HCT116 (cell line): ENCODE measurements around the gene CDH13. TPM values are rescaled to one million over a fixed set of nuclear protein-coding genes. Genes with fewer than 3 reads are reported as not detected.

Source experiments
- ATAC-seq: fragments of 200-7000 bp; cut with Tn5 transposase; 2 replicates; pipeline ENCODE4 v1.9.1; 2020; ENCODE audit warnings: mild to moderate bottlenecking, moderate library complexity
- BruUV-seq: library from RNA; stranded (reverse); fragments of 400-500 nt; replicated peaks from 2 replicates; lab custom pipeline; 2021; lab: Mats Ljungman, UMichigan
- CTCF ChIA-PET: fragments of 300-600 bp; sonication (Branson Sonifier 250); formaldehyde crosslinking; loops from one replicate; lab custom pipeline; 2021; ENCODE audit warnings: antibody characterized with exemption; lab: Charles Lee
- POLR2A ChIA-PET: fragments of 300-600, 350-600 bp; sonication (Branson Sonifier 250); formaldehyde crosslinking; loops from one replicate; lab custom pipeline; 2021; ENCODE audit warnings: antibody characterized with exemption; lab: Charles Lee
- RAD21 ChIA-PET, 2 experiments: fragments of 300-600 bp; sonication (Branson Sonifier 250); formaldehyde crosslinking; loops; one replicate each; lab custom pipeline; 2023; ENCODE audit warnings: low total read pairs in 2 of 2; ENCODE audit not compliant: uncharacterized antibody in 2 of 2, unreplicated experiment in 2 of 2, low non-redundant PET in 1 of 2; lab: Charles Lee
- DNase-seq: peaks from one replicate; pipeline ENCODE4 v3.0.0-alpha.2; 2010; ENCODE audit warnings: low read depth, low spot score
- H2AFZ ChIP-seq: fragments of 200-600 bp; shearing (Covaris generic), sonication (generic); 2 replicates; pipeline ENCODE4 v1.6.1; 2017; ENCODE audit warnings: low read depth, mixed run types, mixed read lengths, antibody characterized with exemption, low read length; ENCODE audit not compliant: poor library complexity, severe bottlenecking
- H3K27ac ChIP-seq: 2 replicates; pipeline ENCODE4 v1.5.1; 2012; ENCODE audit warnings: low read depth, low read length
- H3K27me3 ChIP-seq: fragments of 200-600 bp; sonication (generic); 2 replicates; pipeline ENCODE4 v1.6.1; 2016; ENCODE audit warnings: mixed run types, low read length, mixed read lengths; ENCODE audit not compliant: insufficient read depth
- H3K36me3 ChIP-seq, 2 experiments: fragments of 200-500 bp in 1 of 2; fragments of 200-600 bp in 1 of 2; sonication (Bioruptor generic) in 1 of 2; sonication (generic) in 1 of 2; 2 replicates each; pipeline versions ENCODE4 v1.5.1 to v1.6.1; 2014 to 2016; ENCODE audit warnings: low read length in 2 of 2, inconsistent platforms in 1 of 2, mixed read lengths in 1 of 2, mixed run types in 1 of 2; ENCODE audit not compliant: insufficient read depth in 2 of 2, control insufficient read depth in 1 of 2
- H3K4me1 ChIP-seq, 2 experiments: fragments of 200-600 bp in 1 of 2; sonication (generic) in 1 of 2; 2 replicates each; pipeline versions ENCODE4 v1.5.1 to v1.6.1; 2012 to 2017; ENCODE audit warnings: low read length in 2 of 2, inconsistent platforms in 1 of 2, mild to moderate bottlenecking in 1 of 2, mixed read lengths in 1 of 2, mixed run types in 1 of 2, moderate library complexity in 1 of 2; ENCODE audit not compliant: insufficient read depth in 2 of 2, control insufficient read depth in 1 of 2
- H3K4me2 ChIP-seq: fragments of 200-600 bp; sonication (generic); 2 replicates; pipeline ENCODE4 v1.6.1; 2017; ENCODE audit warnings: mixed run types, low read length, mixed read lengths
- H3K4me3 ChIP-seq, 2 experiments: fragments of 200-600 bp in 1 of 2; sonication (generic) in 1 of 2; replicated peaks in 1 of 2; 2 replicates each; pipeline ENCODE4 v1.5.1; 2011 to 2016; ENCODE audit warnings: low read length in 2 of 2, control low read depth in 1 of 2, low read depth in 1 of 2, mild to moderate bottlenecking in 1 of 2, mixed read lengths in 1 of 2, mixed run types in 1 of 2
- H3K79me2 ChIP-seq: fragments of 200-600 bp; sonication (generic); 2 replicates; pipeline ENCODE4 v1.6.1; 2017; ENCODE audit warnings: mild to moderate bottlenecking, mixed run types, low read length, moderate library complexity, mixed read lengths; ENCODE audit not compliant: insufficient read depth
- H3K9ac ChIP-seq: fragments of 200-600 bp; sonication (generic); 2 replicates; pipeline ENCODE4 v1.6.1; 2016; ENCODE audit warnings: low read length, mixed read lengths
- H3K9me2 ChIP-seq: fragments of 200-600 bp; sonication (generic), shearing (Covaris generic); 2 replicates; pipeline ENCODE4 v1.6.1; 2017; ENCODE audit warnings: mixed run types, mild to moderate bottlenecking, moderate library complexity; ENCODE audit not compliant: insufficient read depth
- H3K9me3 ChIP-seq, 2 experiments: fragments of 200-500 bp in 1 of 2; fragments of 200-600 bp in 1 of 2; sonication (Bioruptor generic) in 1 of 2; sonication (generic) in 1 of 2; 2 replicates each; pipeline ENCODE4 v1.6.1; 2014 to 2017; ENCODE audit warnings: low read length in 2 of 2, mixed read lengths in 2 of 2, inconsistent platforms in 1 of 2, low read depth in 1 of 2, mild to moderate bottlenecking in 1 of 2, mixed run types in 1 of 2, moderate library complexity in 1 of 2; ENCODE audit not compliant: control insufficient read depth in 1 of 2, insufficient read depth in 1 of 2
- H4K20me1 ChIP-seq: fragments of 200-600 bp; sonication (generic), shearing (Covaris generic); 2 replicates; pipeline ENCODE4 v1.6.1; 2017; ENCODE audit warnings: mixed run types, mild to moderate bottlenecking, moderate library complexity; ENCODE audit not compliant: insufficient read depth
- EGR1 ChIP-seq: IDR thresholded peaks from 2 replicates; pipeline ENCODE4 v1.6.1; 2012; ENCODE audit warnings: low read depth
- EZH2phosphoT487 ChIP-seq: fragments of 200-600 bp; IDR thresholded peaks from 2 replicates; pipeline ENCODE4 v1.6.1; 2018; ENCODE audit warnings: antibody characterized with exemption, borderline replicate concordance
- SRF ChIP-seq: IDR thresholded peaks from 2 replicates; pipeline ENCODE4 v1.6.1; 2012; ENCODE audit warnings: low read depth
- TCF7L2 ChIP-seq: IDR thresholded peaks from 2 replicates; pipeline ENCODE4 v1.7.0; 2011; ENCODE audit warnings: borderline replicate concordance, inconsistent platforms; ENCODE audit not compliant: insufficient read depth, insufficient read length; ENCODE audit errors: extremely low read depth
- ZBTB33 ChIP-seq: IDR thresholded peaks from 2 replicates; pipeline ENCODE4 v1.6.1; 2011; ENCODE audit warnings: mild to moderate bottlenecking, low read length, moderate library complexity; ENCODE audit not compliant: insufficient replicate concordance; ENCODE audit errors: extremely low read depth
- ZFX ChIP-seq: fragments of 450-650 bp; IDR thresholded peaks from 2 replicates; pipeline ENCODE4 v1.6.1; 2017
- intact Hi-C: fragments of 100-400 bp; cut with micrococcal nuclease; formaldehyde crosslinking; loops from 2 replicates; pipeline ENCODE4 v1.10.0; 2022
- total RNA-seq: library from RNA; stranded (reverse); gene quantifications from one replicate; pipeline ENCODE4 v1.2.1, GENCODE V29; 2021; ENCODE audit not compliant: unreplicated experiment
- TF ChIP-seq, protein P1 (sequence below), 3 experiments: fragments of 200-600 bp in 1 of 3; sonication (generic) in 1 of 3; IDR thresholded peaks in 2 of 3; conservative IDR thresholded peaks in 1 of 3; 2 replicates each; pipeline ENCODE4 v1.5.1; 2012 to 2017; ENCODE audit warnings: low read depth in 2 of 3, low read length in 2 of 3, antibody characterized with exemption in 1 of 3, borderline replicate concordance in 1 of 3, control low read depth in 1 of 3, mild to moderate bottlenecking in 1 of 3, mixed read lengths in 1 of 3, mixed run types in 1 of 3, moderate library complexity in 1 of 3; ENCODE audit not compliant: insufficient read depth in 1 of 3

The CDH13 gene
- total RNA-seq, 1 experiment from 2014 or later: not detected

DNA sequence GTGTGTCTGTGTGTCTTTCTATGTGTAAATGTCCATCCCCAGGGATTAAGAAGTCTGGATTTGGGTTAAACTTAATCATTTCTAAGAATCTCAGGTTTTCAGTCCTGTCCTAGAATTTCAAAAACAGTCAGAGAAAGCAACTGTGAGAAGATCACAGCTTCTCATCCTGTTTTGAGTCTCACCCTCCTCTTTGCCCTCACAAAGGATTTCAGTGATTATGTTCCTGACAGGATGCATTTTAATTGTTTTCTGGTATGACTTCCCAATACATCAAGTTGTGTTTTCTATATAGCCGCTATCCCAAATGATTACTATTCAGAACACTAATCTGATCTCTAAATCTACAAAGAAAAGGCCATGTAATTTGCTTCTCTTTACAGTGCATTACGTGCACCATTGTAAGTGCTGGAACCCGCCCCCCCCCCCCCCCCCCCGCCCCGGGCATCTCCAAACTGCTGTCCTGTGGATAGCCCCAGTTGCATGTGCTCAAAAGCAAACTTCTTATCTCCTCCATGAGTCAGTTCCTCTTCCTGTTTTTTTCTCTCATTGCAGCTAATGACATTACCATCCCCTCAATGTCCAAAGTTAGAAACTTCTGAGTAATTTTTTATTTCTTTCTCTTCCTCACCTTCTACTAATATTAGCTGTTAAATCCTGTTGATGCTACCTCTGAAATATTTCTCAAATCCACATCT is 73.9 kb downstream of the CDH13 start (continued):
- TF ChIP-seq ZBTB33: no peak
- TF ChIP-seq SRF: no peak
- no peak for TF ChIP-seq EZH2phosphoT487
- TF ChIP-seq EGR1: no peak
- TF ChIP-seq, all 23 proteins: peak for 0

- no peak overlapping the region for H3K4me2 ChIP-seq
- H3K79me2 ChIP-seq: no peaks in the 10 kb centered on the region
- RAD21 ChIA-PET: no interaction called here
- H2AFZ ChIP-seq: no peak overlapping the region
- CTCF ChIA-PET: no interaction called here
- TF ChIP-seq ZFX (no peak), TCF7L2 (no peak)
- TF ChIP-seq, protein P1, sequence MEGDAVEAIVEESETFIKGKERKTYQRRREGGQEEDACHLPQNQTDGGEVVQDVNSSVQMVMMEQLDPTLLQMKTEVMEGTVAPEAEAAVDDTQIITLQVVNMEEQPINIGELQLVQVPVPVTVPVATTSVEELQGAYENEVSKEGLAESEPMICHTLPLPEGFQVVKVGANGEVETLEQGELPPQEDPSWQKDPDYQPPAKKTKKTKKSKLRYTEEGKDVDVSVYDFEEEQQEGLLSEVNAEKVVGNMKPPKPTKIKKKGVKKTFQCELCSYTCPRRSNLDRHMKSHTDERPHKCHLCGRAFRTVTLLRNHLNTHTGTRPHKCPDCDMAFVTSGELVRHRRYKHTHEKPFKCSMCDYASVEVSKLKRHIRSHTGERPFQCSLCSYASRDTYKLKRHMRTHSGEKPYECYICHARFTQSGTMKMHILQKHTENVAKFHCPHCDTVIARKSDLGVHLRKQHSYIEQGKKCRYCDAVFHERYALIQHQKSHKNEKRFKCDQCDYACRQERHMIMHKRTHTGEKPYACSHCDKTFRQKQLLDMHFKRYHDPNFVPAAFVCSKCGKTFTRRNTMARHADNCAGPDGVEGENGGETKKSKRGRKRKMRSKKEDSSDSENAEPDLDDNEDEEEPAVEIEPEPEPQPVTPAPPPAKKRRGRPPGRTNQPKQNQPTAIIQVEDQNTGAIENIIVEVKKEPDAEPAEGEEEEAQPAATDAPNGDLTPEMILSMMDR (IDR thresholded peaks at IDR 0.05 in 2 of 3, conservative IDR thresholded peaks at IDR 0.05 in 1 of 3; ENCODE audit: borderline replicate concordance in 1 of 3, insufficient read depth in 1 of 3, low read depth in 2 of 3, low read length in 2 of 3): no peak
- no TSS peak for BruUV-seq
- DNase-seq (no peak), ATAC-seq (no peak)
- H3K4me1 ChIP-seq: no peaks in the 10 kb centered on the region
- no peaks in the 10 kb centered on the region for H3K9me2 ChIP-seq
- H3K27me3 ChIP-seq: peaks cover 45% of the 10 kb centered on the region
- no peaks in the 10 kb centered on the region for H3K9me3 ChIP-seq
- no peak overlapping the region for H3K9ac ChIP-seq
- intact Hi-C loops: no loop called here
- no peak overlapping the region for H3K27ac ChIP-seq
- POLR2A ChIA-PET: interaction anchor here (0.8 kb wide), 1 partner anchor 23 kb away, joined by 3 read pairs; no protein-coding TSS in a partner anchor
- H3K36me3 ChIP-seq: no peaks in the 10 kb centered on the region
- H3K4me3 ChIP-seq: no peak overlapping the region
- no peaks in the 10 kb centered on the region for H4K20me1 ChIP-seq
Observed at GRCh38 chr16:82701442-82701955, 74.7 kb downstream of the CDH13 start.
